GM19455 (cell line): Measurements from ENCODE around the gene C16orf95.
"Not testable (repeated sequence)": the region's sequence is repeated elsewhere in the genome, so short reads cannot be mapped to it uniquely, and the experiment has no call there.

ENCODE experiments used
- ATAC-seq: cut with Tn5 transposase; IDR thresholded peaks from one replicate; pipeline ENCODE4 v1.9.1; 2021; ENCODE audit not compliant: unreplicated experiment

The C16orf95 gene

DNA sequence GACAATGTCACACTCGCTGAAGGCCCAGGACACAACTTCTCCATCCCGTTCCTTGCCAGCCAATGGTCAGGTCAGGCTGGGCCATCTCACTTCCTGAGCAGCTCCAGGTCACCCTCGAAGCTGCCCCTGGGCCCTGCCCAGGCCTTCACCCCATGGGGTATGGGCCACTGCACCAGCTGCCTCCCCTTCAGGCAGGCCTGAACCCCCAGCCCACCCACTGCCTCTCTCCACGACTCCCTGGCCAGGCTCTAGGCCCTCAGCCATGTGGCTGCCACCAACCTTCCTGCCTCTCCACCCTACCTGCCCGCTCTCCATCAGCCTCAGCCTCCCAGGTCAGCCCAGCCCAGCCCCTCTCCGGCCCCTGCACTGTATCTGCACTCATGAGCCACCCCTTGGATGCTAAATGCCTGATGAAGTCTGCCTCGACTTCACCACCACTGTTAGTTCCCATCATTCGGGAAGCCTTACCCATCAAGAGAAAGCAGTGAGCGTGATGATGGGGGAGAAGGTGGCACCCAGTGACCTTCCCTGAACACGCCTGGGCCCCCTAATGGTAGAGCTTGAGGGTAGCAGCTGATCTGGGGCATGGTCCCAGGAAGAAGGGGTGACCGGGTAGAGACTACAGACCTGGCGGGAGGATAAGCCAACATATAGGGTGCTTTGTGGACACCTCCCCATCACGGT lies 30.9 kb upstream of the C16orf95 start:
- ATAC-seq, result no peak

DNA sequence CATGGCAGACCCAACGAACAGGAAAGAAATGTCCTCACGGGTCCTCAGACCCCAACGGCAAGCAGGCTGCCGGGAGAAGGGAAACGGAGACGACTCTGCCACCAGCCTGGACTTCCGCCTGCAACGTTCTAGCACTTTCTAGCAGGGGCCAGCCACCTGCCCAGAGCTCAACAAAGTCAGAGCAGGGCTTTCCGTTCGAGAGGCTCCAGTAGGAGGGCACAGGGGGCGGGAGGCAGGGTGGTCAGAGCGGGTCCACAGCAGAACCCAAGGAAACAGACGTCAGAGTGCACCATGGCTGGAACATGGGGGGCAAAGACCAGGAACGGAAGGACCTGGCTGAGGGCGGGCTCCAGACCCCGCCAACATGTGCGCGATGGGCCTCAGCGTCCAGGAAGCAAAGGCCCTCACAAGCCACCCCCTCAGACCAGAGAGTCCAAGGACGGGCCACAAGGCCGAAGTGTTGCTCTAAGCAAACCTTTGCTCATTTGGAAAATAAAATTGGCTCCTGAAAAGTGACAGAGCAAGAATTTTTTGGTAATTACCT lies 29.4 kb upstream of the C16orf95 start:
- no peak for ATAC-seq

DNA sequence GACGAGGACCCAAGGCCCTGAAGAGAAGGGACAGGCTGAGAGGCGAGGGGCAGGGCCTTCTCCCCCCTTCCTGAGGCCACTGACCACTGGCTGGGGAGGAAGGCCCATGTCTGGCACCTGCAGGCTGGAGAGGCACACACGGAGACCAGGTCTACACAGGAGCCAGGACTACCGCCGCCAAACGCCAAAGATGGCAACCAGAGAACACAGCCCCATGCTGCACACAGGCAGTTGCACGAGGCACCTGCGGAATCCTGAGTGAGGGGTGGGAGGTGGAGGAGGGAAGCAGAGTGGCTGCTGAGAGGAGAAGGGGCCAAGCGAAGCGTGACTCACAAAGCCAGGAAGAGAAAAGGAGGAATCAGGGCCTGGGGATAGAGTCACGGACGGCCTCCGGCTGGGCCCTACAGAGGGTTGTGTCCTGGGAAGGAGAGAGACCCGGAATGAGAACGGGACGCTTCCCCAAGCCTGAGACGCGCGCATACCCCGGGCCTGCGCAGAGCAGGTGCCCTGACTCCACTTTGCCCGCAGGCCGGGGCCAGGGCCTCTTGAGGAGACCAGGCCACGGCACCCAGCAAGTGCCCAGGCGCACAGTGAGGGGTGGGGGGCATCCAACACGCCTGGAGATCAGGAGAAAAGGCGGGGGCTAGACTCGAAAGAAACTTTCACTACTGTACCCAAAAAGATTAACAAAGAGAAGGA lies 28.7 kb upstream of the C16orf95 start:
- ATAC-seq, result no peak

DNA sequence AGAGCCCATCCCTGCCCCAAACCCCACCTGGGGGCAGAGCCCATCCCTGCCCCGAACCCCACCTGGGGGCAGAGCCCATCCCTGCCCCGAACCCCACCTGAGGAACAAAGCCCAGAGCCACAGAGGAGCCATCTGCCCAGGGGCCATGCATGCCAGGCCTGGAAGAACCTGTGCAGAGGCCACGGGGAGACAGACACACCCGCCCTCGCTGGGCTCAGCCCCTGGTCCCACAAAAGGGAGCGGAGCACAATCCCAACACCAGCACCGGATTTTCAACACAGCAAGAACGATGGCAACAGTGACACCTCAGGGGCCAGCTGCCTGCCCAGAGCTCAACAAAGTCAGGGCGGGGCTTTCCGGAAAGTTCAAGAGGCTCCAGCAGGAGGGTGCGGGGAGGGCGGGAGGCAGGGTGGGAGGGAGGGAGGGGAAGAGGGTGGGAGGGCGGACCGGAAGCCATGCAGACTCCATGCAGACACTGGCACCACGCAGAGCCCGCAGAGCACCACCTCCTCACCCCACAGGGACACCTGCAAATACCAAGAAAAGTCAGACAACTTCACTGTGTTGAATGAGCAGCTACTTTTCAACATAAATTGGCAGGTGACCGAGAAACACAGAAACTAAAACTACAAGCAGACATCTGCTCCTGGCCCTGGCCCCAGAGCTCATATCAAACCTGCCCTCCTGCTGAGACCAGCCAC lies 27.9 kb upstream of the C16orf95 start:
- no peak for ATAC-seq

DNA sequence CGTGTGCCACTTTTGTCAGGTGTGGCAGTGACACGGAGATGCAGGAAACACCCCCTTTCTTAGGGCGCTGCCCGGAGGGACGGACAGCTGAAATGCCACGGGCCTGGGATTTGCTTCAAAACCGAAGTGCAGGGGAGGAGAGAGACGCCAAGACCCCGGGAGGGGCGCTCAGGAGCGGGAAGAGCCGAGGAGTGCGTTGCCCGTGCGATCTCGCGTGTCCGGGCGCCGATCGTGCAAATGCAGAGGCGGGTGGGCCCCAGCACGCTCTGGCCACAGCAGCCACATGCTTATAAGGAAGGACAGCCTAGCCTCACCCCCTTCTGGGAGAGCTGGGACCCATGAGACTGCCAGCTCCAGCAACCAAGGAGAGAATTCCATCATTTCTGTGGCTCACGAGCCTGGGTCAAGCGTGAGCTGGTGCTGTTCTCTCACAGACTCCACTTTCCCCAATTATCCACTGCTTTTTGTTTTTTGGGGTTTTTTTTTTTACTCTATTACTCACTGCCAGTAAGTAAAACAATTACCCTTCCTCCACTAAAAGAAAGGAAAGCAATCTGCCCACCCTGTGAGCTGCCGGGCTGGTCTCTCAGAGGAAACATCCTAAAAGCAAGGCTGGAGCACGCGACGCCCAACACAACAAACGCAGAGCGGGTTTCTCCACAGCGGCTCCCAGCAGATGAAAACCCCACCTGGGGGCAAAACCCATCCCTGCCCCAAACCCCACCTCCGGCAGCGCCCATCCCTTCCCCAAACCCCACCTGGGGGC lies 27.2 kb upstream of the C16orf95 start:
- ATAC-seq, result no peak

DNA sequence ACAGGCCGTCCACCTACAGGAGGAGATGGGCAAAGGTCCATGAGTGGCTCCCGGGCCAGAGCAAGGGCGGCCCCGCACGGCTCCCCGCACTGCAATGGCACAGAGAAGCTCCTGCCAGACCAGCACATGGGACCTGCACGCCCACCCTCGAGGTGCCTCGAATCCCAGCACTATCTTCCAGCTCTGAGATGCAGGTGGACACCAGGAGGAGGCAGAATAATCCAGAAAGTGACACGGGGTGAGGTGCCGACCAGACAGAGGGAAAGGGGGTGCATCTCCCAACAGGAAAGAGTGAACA lies 26.5 kb upstream of the C16orf95 start:
- no peak for ATAC-seq

DNA sequence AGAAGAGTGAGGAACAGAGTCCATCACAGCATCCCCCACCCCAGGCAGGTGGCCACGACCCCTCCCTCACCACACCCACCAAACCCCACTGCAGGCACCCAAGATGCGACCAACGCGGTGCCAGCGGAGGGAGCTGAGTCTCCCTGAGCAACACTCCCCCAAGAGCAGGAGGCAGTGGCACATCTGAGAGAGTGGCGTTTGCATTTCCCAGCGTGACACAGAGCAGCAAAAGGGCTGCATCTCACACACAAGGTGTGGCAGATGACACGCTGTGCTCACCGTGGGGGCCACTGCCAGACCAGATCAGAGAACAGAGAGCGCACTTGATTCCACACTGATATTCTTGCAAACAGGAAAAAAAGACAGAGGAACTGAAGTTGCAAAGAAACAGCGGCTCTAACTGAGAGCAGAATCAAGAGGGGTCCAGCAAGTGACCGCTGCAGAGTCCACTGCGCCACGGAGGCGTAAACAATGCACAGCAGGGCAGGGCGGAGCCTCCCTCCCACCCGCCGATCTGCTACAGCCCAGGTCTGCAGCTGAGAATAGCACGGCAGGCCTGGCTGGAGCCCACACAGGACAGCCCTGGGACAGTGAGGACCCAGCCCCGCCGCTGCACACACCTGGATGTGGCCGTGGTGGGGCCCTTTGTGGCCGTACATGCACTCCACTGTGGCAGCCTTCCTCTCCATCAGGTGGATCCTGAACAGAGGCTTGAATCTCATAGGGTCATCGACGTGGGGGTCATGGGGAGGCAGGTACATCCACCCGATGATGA lies 26.0 kb upstream of the C16orf95 start:
- no peak for ATAC-seq

DNA sequence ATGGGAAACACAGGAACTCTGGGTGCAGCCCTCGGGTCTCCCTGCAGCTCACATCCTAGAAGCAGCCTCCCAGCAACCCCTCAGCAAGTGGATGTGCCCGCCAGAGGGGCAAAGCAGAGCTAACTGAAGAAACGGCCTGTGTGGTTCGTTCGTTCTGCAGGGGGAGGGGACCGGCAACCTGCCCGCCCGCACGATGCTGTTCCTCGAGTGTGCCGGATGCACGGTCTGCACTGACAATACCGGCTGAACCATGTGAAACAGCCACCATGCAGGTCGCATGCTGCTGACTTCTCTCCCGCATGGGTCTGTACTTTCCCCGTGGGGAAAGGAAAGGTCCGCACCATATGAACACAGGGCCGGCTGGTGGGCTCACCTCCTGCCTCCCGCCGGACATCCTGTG lies 25.3 kb upstream of the C16orf95 start:
- no peak for ATAC-seq

DNA sequence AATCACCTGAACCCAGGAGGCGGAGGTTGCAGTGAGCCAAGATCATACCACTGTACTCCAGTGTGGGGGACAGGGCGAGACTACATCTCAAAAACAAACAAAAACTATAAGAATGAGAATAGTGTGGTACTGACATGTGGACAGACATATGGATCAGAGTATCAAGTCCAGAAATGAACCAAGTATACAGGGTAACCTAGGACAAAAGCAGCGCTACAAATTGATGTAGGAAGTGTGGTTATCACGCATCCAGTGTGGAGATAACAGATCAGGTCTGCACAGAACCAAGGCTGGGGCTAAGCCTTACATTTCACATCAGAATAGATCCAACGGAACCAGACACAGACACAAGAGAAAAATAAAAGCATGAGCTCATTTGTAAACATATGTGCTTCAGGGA lies 23.0 kb upstream of the C16orf95 start:
- ATAC-seq, result no peak

DNA sequence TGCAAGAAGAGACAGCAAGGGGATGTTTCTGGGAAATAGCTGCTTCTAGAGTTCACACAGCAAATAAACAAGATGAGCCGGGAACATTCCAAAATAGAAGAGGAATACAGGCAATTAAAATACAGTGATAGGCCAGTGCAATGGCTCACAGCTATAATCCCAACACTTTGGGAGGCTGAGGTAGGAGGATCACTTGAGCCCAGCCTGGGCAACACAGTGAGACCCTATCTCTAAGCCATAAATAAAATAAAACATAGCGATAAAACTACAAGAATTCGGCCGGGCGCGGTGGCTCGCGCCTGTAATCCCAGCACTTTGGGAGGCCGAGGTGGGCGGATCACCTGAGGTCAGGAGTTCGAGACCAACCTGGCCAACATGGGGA lies 22.5 kb upstream of the C16orf95 start:
- ATAC-seq, result not testable (repeated sequence)

DNA sequence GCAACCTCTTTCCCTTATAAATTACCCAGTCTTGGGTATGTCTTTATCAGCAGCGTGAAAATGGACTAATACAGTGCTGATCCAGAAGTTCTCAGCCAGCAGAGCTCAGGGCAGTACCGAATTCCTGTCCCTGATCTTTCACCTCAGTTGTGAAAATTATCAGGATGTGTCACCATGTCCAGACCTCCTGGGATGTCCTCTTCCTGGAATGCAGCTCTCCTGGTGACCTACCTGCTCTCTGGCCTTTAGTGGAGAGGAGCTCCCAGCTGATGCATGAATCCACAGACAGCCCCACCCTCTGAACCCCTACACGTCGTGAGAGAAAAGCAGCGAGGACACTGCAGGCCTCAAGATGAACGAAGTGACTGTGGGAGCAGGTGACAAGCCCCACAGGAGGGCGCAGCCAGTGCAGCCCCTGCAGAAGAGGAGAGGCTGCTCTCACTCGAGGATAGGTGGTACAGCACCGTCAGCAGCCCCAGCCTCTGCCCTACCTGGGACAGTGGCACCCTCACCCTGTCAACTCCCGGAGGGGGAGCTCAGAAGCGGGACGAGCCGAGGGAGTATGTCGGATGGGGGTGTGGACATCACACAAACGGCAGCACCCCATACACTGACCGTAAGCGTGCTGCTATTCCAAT lies 22.0 kb upstream of the C16orf95 start:
- no peak for ATAC-seq

DNA sequence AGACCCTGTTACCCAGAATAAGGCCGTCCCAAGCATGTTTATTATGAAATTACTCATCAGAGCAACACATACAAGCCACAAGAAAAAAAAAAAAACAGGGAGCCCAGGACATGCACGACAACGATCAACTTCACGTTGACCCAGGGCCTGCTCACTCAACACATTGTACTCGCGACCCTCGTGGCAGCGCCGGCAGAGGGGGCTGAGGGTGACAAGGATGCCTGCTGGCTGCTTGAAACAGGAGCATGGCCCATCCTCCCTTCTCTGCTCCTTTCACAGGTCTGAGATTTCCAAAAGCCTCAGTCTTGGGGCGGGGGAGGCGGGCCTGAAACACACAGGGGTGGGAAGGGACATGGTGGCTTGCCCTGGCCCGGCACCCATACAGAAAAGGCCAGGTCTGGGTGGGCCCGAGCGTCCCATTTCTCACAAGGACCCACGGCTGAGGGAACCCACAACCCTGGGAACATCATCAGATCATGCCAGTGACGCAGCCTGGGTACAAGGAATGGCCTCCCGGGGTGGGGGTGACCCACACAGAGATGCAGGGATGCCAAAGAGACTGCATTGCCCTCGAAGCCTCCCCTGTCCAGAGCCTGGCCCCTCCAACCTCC lies 21.1 kb upstream of the C16orf95 start:
- no peak for ATAC-seq

DNA sequence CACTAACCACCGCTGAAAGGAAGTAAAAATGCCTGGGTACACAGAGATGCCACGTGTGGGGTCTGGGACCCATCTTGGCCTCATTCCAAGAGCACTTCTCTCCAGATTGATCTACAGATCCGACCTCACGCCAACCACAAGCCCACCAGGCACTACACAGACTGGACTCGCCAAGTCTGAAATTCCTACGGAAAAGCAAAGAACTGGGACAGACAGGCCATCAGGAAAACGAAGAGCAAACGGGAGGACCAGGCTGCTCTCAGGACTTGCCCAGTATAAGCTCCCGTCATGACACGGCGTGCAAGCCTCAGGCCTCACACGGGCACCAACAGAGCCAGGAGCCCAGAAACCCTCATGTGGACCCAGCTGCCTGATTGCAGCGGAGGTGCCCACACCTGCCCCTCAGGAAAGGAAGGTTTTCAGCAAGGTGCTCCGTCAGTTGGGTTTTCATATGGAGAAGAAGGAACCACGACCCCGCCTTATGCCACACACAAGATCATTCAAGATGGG lies 20.1 kb upstream of the C16orf95 start:
- ATAC-seq, result no peak

DNA sequence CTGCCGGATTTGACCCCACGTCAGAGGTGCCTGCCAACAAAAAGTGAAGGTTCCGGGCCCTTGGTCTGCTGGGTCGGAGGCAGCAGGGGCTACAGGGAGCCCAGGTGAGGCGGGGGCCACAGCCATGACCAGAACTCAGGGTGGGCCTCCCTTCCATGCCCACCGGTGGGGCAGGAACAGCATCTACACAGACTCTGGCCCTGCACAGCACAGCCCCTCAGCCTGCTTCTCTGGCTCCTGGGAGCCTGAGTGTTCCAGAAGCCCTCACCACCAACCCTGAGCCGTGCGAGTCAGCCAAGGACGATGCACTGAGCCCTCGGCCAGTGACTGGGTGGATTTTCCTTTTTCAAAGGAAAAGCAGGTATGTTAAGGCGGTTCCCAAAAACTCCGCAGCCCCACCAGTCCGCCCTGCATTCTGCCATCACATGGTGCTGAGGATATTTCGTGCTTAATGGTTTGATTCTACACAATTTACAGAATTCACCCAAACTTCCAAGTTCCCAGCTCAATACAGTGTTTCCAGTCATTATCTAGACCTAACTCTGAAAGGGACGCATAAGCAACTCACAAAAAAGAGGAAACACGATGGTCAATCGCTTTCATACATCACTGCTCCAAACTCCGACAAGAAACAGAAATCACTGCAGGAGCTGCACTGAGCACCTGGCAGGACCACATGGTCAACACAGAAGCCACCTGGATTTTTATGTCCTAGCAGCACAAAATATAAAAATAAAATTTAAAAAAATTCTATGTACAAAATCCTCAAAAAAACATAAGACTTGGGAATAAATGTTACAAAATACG lies 19.4 kb upstream of the C16orf95 start:
- ATAC-seq, result no peak

DNA sequence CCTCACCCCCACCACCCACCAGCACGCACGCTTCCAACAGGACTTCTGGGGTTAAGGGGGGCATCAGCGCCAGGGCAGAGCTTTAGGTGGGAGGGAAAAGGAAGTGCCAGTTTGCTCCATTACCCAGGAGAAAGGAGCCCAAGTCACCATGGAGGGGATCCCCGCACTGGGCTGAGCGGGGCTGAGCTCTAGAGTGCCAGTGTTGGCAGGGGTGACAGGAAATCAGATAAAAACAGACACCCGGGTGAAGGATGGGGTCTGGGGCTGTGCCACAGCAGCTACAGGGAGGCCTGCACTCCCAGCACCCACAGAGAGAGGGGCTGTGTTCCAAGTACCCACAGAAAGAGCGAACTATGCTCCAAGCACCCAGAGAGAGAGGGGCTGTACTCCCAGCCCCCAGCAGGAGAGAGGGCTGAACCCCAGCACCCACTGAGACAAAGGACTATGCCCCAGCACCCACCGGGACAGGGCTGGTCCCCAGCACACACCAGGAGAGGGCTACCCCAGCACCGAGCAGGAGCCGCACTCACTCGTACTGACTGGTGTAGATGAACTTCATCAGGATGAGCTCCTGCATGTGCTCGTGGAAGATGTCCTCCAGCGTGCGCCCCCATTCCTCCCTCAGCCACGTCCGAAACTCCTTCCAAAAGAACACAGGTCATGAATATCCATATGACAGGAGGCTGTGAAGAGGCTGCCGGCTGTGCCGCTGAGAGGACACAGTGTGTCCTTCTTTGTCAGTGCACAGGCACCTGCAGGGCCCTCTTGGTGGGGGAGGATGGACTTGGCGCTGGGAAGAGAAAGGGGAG lies 18.6 kb upstream of the C16orf95 start:
- no peak for ATAC-seq

DNA sequence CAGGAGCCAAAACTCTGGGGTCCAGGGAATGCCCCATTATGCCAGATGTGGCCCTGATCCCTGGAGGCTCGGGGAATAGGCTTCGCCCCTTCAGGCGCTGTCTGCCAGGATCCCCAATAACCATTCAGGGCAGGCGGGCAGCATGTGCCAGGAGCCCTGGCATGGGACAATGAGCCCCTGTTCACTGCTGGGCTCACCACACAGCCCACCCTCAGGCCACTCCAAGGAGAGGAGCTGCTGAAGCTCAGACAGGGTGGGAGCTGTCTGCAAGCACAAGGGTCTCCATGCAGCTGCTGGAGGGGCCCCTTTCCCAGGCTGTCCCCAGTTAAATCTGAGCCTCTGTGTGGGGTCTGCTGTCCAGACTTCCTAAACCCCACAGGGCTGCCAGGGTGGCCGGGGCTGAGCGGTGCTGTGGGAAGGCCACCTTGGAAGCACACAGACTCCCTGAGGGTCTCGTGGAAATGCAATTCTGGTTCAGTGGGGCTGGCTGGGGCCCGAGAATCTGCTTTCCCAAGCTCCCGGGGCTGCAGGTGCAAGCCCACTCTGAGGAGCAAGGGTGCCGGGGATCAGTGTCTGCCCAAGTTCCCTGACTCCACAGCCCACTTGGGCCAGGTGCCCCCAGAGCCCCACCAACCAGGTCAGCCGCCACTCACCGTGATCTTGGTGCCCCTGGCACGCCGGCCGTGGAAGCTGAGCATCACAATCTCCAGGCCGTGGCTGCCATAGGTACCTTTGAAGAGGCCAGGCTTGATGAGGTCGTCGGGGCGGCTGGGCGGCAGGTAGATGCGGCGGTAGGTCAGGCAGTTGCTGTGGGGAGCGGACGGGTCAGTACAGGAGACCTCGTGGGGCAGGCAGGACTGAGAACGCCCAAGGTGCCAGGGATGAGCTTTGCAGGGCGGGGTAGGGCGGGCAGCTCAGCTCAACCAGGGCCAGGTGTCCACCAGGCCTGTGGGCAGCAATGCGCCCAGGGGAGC lies 17.7 kb upstream of the C16orf95 start:
- ATAC-seq, result no peak
